Measurements from ENCODE around the gene SETX.

GRCh38 chr9:132249123-132249522 lies 105.7 kb downstream of the SETX start:
- TF ChIP-seq GATA3 (IDR thresholded peaks at IDR 0.05; ENCODE audit: low read depth, low read length) (no peak), GATA2 (IDR thresholded peaks at IDR 0.05; ENCODE audit: low read depth, low read length) (no peak)
